Fibroblast of pulmonary artery (primary cell): ENCODE measurements around the gene DBI.
"Not testable (repeated sequence)": the region's sequence is repeated elsewhere in the genome, so short reads cannot be mapped to it uniquely, and the experiment has no call there.

Experiments
- DNase-seq: peaks from one replicate; pipeline ENCODE4 v3.0.0-alpha.2; 2010; ENCODE audit warnings: low read depth
- H3K4me3 ChIP-seq: replicated peaks from 2 replicates; pipeline ENCODE4 v1.5.1; 2011; ENCODE audit warnings: low read depth, mild to moderate bottlenecking, control low read depth, low read length, moderate library complexity
- TF ChIP-seq, protein P1 (sequence below): IDR thresholded peaks from 2 replicates; pipeline ENCODE4 v1.5.1; 2011; ENCODE audit warnings: mild to moderate bottlenecking, control low read depth, low read length, inconsistent platforms; ENCODE audit errors: missing control alignments

Gene DBI

DNA sequence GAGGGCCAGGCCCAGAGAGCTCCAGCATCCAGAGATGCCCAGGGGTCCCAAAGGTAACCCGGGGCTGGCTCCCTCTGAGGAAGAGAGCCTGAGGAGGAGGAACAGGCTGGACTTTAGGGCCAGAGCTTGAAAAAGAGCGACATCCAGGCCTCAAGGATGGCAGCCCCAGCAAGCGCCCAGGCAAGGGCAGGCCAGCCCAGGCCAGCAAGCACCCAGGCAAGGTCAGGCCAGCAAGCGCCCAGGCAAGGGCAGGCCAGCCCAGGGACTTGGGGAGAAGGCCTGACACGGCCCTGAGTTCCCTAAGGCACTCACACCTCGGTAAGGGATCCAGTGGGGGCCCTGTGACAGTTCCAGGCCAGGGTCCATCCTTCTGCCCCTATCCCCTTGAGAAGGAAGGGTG lies 30.4 kb downstream of the DBI start:
- TF ChIP-seq, protein P1, sequence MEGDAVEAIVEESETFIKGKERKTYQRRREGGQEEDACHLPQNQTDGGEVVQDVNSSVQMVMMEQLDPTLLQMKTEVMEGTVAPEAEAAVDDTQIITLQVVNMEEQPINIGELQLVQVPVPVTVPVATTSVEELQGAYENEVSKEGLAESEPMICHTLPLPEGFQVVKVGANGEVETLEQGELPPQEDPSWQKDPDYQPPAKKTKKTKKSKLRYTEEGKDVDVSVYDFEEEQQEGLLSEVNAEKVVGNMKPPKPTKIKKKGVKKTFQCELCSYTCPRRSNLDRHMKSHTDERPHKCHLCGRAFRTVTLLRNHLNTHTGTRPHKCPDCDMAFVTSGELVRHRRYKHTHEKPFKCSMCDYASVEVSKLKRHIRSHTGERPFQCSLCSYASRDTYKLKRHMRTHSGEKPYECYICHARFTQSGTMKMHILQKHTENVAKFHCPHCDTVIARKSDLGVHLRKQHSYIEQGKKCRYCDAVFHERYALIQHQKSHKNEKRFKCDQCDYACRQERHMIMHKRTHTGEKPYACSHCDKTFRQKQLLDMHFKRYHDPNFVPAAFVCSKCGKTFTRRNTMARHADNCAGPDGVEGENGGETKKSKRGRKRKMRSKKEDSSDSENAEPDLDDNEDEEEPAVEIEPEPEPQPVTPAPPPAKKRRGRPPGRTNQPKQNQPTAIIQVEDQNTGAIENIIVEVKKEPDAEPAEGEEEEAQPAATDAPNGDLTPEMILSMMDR: no peak

DNA sequence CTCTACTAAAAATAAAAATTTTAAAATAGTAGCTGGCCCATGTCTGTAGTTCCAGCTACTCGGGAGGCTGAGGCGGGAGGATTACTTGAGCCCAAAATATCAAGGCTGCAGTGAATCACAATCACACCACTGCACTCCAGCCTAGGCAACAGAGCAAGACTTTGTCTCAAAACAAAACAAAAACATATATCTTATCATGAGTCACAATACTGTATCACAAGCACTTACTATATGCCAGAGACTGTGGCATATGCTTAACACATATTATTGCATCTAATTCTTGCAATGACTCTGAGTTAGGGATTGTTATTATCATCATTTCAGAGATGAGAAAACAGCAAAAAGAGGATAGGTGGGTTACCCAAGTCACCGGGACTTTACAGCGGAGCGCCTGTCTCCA lies 35.3 kb downstream of the DBI start:
- no peak overlapping the region for H3K4me3 ChIP-seq
- DNase-seq: no peak
- TF ChIP-seq, protein P1: no peak

More for the DNA sequence above, 30.4 kb downstream of the DBI start:
- no peak overlapping the region for H3K4me3 ChIP-seq
- no peak for DNase-seq

DNA sequence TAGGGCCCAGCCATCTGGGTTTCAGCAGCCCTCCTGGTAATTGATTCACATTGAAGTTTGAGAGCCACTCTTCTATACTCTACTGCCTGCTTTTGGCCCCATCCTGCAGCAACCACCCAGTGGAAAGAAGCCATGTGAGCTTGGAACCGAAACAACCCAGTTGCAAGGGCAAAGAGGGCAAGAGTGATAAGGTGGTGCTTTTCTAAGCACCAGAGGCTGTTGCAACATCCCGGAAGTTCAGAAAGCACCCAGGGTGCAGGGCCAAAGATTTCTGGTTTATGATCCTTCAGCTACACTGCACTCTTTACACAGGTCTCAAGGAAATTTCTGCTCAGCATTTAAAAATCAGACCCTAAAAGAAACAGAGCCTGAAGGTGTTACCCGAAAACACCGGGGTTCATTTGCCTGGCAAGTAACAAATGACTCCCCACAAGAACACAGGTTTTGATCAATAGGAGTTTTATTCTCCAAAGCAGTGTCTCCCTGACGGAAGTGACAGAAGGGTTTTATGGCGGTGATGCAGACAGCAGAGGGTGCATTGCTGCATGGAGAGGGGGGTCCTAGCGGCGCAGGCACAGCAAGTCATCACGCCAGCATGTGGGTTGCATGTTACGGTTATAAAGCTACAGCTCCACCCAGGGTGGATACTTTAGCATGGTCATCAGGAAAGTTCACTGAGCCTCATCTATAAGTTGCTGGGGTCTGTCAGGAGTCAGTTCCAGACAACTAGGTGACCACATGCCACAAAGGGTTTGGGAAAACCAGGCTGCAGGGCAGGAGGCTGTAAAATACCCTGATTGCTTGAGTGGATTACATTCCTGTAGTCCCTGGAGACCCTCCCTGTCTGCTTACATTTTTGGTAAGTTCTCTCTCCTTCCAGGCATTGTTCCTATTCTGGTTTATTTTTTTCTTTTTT lies 36.1 kb downstream of the DBI start:
- H3K4me3 ChIP-seq: no peak overlapping the region
- TF ChIP-seq, protein P1: no peak
- no peak for DNase-seq

DNA sequence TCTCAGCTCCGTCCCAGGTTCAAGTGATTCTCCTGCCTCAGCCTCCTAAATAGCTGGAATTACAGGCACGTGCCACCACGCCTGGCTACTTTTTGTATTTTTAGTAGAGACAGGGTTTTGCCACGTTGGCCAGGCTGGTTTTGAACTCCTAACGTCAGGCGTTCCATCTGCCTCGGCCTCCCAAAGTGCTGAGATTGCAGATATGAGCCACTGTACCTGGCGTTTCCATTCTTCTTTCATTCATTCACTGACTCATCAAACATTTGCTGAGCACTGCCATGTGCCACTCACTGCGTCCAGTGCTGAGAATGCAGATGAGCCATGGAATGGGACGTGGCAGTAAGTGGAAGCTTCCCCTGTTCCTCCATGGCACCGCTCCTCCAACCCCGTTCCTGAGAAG lies 36.8 kb downstream of the DBI start:
- not testable (repeated sequence) for DNase-seq, H3K4me3 ChIP-seq

DNA sequence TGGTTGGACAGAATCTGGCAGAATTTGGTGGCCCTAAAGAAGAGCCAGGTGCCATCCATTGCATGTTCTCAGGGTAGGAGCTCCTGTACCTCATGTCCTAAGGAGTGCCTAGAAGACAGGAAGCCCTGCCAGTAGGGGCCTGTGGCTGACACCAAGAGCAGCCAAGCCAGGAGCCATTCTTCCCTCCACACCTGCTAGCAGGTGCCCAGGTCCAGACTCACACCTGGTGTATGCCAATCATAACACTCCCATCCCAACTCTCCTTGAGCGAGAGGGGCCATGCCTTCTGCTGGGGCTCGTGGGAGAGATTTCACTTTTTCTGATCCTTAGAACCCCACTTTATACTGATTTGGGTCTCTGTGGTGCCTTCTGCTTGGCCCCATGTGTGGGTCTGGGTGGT lies 38.4 kb downstream of the DBI start:
- TF ChIP-seq, protein P1: no peak
- H3K4me3 ChIP-seq: no peak overlapping the region
- DNase-seq: no peak

DNA sequence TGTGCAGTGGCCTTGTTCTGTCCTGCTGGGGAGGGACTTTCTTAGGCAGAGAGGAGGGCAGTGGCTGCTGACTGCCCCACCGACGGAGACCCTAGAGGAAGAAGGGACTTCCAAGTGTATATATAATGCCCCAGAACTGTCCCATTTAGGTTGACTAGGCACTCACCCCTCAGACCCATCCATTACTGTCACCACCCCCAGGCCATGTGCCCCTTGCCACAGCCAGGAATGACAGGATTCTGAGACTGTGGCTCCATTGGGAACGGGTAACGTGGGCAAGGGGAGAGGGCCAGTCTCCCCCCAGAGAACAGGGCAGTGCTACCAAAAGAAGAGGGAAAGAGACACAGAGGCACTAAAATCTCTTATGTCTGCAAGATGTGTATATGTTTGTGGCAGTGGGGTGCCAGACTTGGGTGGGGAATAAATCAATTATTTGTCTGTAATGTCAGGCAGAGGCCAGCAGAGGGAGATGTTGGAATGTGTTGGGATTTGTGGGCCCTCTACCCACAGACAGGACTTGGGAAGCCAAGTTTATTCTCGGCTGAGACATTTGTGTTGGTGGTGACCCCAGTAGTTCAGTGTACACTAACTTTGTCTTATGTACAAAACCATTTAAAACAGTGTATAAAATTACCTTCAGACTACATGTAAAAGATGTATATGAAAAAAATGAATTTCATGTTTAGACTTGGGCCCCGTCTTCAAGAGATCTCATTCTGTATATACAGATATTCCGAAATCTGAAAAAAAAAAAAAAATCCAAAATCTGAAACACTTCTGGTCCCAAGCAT lies 40.8 kb downstream of the DBI start:
- no peak overlapping the region for H3K4me3 ChIP-seq
- TF ChIP-seq, protein P1: peak; percentile 78
- DNase-seq: peak; percentile 79

DNA sequence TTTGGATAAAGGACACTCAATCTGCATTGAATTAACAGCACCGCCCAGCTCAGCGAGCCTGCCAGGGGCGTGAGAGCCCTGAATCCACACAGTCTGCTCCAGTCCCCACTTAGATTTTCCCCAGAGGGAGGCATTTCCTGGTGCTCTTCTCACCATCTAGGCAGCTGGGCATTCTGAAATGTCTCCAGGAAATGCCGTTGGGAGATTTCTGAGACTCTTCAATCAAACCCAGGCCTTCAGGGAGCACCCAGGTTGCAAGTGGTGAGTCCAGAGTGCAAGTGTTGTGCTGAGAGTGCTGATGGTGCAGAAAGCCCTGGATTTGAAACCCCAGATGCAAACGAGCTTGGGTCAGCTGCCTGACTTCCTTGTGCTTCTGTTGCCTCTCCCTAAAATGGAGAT lies 41.4 kb downstream of the DBI start:
- no peak for DNase-seq
- TF ChIP-seq, protein P1: no peak
- H3K4me3 ChIP-seq: no peak overlapping the region
